HepG2 (cell line): Measurements from ENCODE around the gene APOC3. TPM values are rescaled to one million over a fixed set of nuclear protein-coding genes. Genes with fewer than 3 reads are reported as not detected.

Source experiments
- HBP1 ChIP-seq: IDR thresholded peaks from 2 replicates; pipeline ENCODE4 v1.6.1; 2016; ENCODE audit warnings: low read depth, control low read depth
- HNF4G ChIP-seq, 2 experiments: sonication (generic) in 1 of 2; formaldehyde crosslinking in 1 of 2; IDR thresholded peaks; 2 replicates each; pipeline versions ENCODE4 v1.4.0 to v1.6.1; 2011 to 2020; ENCODE audit warnings: borderline replicate concordance in 2 of 2, low read depth in 2 of 2, mild to moderate bottlenecking in 2 of 2, low read length in 1 of 2, missing genetic modification reagents in 1 of 2, moderate library complexity in 1 of 2
- HOMEZ ChIP-seq: IDR thresholded peaks from 2 replicates; pipeline ENCODE4 v1.6.1; 2016; ENCODE audit warnings: low read depth
- KDM5B ChIP-seq: sonication (generic); formaldehyde crosslinking; IDR thresholded peaks from 2 replicates; pipeline ENCODE4 v1.4.0; 2020; ENCODE audit warnings: missing genetic modification reagents, mild to moderate bottlenecking, borderline replicate concordance
- MEIS1 ChIP-seq: sonication (generic); formaldehyde crosslinking; IDR thresholded peaks from 2 replicates; pipeline ENCODE4 v1.9.0; 2021; ENCODE audit warnings: mild to moderate bottlenecking, missing genetic modification reagents, moderate library complexity, borderline replicate concordance
- NFKB2 ChIP-seq: sonication (generic); formaldehyde crosslinking; IDR thresholded peaks from 2 replicates; pipeline ENCODE4 v1.4.0; 2020; ENCODE audit warnings: missing genetic modification reagents, borderline replicate concordance
- PBX2 ChIP-seq: IDR thresholded peaks from 2 replicates; pipeline ENCODE4 v1.6.1; 2016; ENCODE audit warnings: control low read depth
- SRSF4 ChIP-seq: fragments of 200-400 bp; formaldehyde crosslinking; IDR thresholded peaks from one replicate; pipeline ENCODE4 v1.6.1; 2018; ENCODE audit warnings: mild to moderate bottlenecking, low read depth, low read length, moderate library complexity; ENCODE audit not compliant: poor library complexity, severe bottlenecking
- ZBTB42 ChIP-seq: sonication (generic); formaldehyde crosslinking; IDR thresholded peaks from 2 replicates; pipeline ENCODE4 v1.5.0; 2020; ENCODE audit warnings: mild to moderate bottlenecking, missing genetic modification reagents
- ZNF7 ChIP-seq: IDR thresholded peaks from 2 replicates; pipeline ENCODE4 v1.6.1; 2016; ENCODE audit warnings: missing biosample characterization, missing genetic modification reagents
- ZNF761 ChIP-seq: sonication (generic); formaldehyde crosslinking; conservative IDR thresholded peaks from 2 replicates; pipeline ENCODE4 v1.4.0; 2020; ENCODE audit warnings: mild to moderate bottlenecking, missing genetic modification reagents
- ZNF83 ChIP-seq: sonication (generic); formaldehyde crosslinking; IDR thresholded peaks from 2 replicates; pipeline ENCODE4 v1.4.0; 2020; ENCODE audit warnings: missing genetic modification reagents, mild to moderate bottlenecking, borderline replicate concordance
- ZZZ3 ChIP-seq: sonication (generic); formaldehyde crosslinking; IDR thresholded peaks from 2 replicates; pipeline ENCODE4 v1.4.0; 2020; ENCODE audit warnings: missing genetic modification reagents, mild to moderate bottlenecking, borderline replicate concordance
- polyA plus RNA-seq, 8 experiments: library from polyadenylated mRNA; depleted of rRNA in 3 of 8; stranded (reverse) in 7 of 8; unstranded in 1 of 8; fragments of >200 nt; fragmentation: Illumina TruSeq in 4 of 8; extraction: Trizol in 4 of 8; gene quantifications; 2 replicates each; pipeline versions ENCODE4 v1.2.1 to v1.2.3, GENCODE V29; 2011 to 2016; ENCODE audit warnings: low read depth in 4 of 8, missing spikeins in 1 of 8, mixed read lengths in 1 of 8; ENCODE audit not compliant: insufficient read depth in 1 of 8
- total RNA-seq, 5 experiments: library from RNA; depleted of rRNA; stranded (reverse); fragments of >200 nt; fragmentation: Illumina TruSeq; extraction: Trizol; gene quantifications; 2 replicates each; pipeline ENCODE4 v1.2.3, GENCODE V29; 2016; ENCODE audit warnings: low read depth in 1 of 5
- TF ChIP-seq, protein P1 (sequence below), 2 experiments: sonication (generic) in 1 of 2; formaldehyde crosslinking in 1 of 2; IDR thresholded peaks; 2 replicates each; pipeline versions ENCODE4 v1.4.0 to v1.6.1; 2016 to 2020; ENCODE audit warnings: borderline replicate concordance in 1 of 2, low read depth in 1 of 2, mild to moderate bottlenecking in 1 of 2, missing genetic modification reagents in 1 of 2
- TF ChIP-seq, protein P2 (sequence below): sonication (generic); formaldehyde crosslinking; IDR thresholded peaks from 2 replicates; pipeline ENCODE4 v1.5.0; 2020; ENCODE audit warnings: missing genetic modification reagents
- TF ChIP-seq, protein P3 (sequence below): sonication (generic); formaldehyde crosslinking; IDR thresholded peaks from 2 replicates; pipeline ENCODE4 v1.5.0; 2020; ENCODE audit warnings: missing genetic modification reagents, mild to moderate bottlenecking, borderline replicate concordance

APOC3 gene
- total and polyA plus RNA-seq, 2 of the 13 experiments (the other 11 are each of a cell fraction or from before 2014, with no cell fraction given), result 314 to 687 TPM

- TF ChIP-seq, protein P1, sequence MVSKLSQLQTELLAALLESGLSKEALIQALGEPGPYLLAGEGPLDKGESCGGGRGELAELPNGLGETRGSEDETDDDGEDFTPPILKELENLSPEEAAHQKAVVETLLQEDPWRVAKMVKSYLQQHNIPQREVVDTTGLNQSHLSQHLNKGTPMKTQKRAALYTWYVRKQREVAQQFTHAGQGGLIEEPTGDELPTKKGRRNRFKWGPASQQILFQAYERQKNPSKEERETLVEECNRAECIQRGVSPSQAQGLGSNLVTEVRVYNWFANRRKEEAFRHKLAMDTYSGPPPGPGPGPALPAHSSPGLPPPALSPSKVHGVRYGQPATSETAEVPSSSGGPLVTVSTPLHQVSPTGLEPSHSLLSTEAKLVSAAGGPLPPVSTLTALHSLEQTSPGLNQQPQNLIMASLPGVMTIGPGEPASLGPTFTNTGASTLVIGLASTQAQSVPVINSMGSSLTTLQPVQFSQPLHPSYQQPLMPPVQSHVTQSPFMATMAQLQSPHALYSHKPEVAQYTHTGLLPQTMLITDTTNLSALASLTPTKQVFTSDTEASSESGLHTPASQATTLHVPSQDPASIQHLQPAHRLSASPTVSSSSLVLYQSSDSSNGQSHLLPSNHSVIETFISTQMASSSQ (IDR thresholded peaks at IDR 0.05; ENCODE audit: low read depth), result no peak
- TF ChIP-seq, protein P1 (CRISPR knock-in tag; IDR thresholded peaks at IDR 0.05; ENCODE audit: borderline replicate concordance), result 0 out of 2 replicates have a peak, but pooled peaks have one; percentile 10
- no peak for TF ChIP-seq PBX2 (CRISPR knock-in tag)
- TF ChIP-seq NFKB2, result no peak
- TF ChIP-seq ZZZ3 (CRISPR knock-in tag), result 0 out of 2 replicates have a peak, but pooled peaks have one; percentile 7
- no peak for TF ChIP-seq ZNF83 (CRISPR knock-in tag)
- TF ChIP-seq HOMEZ (CRISPR knock-in tag), result no peak
- TF ChIP-seq, protein P2, sequence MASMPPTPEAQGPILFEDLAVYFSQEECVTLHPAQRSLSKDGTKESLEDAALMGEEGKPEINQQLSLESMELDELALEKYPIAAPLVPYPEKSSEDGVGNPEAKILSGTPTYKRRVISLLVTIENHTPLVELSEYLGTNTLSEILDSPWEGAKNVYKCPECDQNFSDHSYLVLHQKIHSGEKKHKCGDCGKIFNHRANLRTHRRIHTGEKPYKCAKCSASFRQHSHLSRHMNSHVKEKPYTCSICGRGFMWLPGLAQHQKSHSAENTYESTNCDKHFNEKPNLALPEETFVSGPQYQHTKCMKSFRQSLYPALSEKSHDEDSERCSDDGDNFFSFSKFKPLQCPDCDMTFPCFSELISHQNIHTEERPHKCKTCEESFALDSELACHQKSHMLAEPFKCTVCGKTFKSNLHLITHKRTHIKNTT (CRISPR knock-in tag), result no peak
- TF ChIP-seq HBP1 (CRISPR knock-in tag), result no peak
- 0 out of 2 replicates have a peak, but pooled peaks have one; percentile 31 for TF ChIP-seq ZBTB42 (CRISPR knock-in tag)
- no peak for TF ChIP-seq MEIS1 (CRISPR knock-in tag)
- TF ChIP-seq KDM5B (CRISPR knock-in tag), result peak; percentile 40; the same call in 1 of the 2 replicates
- TF ChIP-seq HNF4G (IDR thresholded peaks at IDR 0.05; ENCODE audit: borderline replicate concordance, low read depth, low read length), result peak; percentile 52; the same call in 1 of the 2 replicates
- no peak for TF ChIP-seq HNF4G (CRISPR knock-in tag; IDR thresholded peaks at IDR 0.05; ENCODE audit: borderline replicate concordance, low read depth)
- no peak for TF ChIP-seq ZNF7
- TF ChIP-seq SRSF4, result no peak
- TF ChIP-seq, protein P3, sequence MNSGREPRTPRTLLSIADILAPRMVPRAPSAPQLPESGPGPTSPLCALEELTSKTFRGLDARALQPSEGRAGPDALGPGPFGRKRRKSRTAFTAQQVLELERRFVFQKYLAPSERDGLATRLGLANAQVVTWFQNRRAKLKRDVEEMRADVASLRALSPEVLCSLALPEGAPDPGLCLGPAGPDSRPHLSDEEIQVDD (CRISPR knock-in tag), result no peak
- no peak for TF ChIP-seq ZNF761 (CRISPR knock-in tag)
These were observed 6.5 kb upstream of the APOC3 start, which contains the start of gene APOA4 (continued) for GRCh38 chr11:116823031-116823843.
